ENCODE measurements around the gene ODAD2.

DNA sequence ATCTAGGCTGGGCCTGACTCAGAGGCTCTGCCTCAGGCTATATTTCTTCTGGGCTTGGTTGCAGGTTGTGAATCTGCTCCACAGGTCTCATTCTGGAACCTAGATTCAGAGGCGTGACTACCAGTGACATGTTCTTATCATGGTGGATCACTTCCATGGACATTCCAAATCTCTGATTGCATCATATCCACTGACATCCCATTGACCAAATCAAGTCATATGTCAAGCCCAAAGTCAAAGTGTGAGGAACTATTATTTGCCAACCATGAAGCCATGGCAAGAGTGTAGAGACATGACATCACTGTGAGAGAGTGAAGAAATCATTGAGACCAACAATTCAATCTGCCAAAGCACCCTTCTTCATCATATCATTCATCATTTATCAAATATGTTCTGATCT, 11.9 kb upstream of the ODAD2 start:
- TF ChIP-seq, protein P1, sequence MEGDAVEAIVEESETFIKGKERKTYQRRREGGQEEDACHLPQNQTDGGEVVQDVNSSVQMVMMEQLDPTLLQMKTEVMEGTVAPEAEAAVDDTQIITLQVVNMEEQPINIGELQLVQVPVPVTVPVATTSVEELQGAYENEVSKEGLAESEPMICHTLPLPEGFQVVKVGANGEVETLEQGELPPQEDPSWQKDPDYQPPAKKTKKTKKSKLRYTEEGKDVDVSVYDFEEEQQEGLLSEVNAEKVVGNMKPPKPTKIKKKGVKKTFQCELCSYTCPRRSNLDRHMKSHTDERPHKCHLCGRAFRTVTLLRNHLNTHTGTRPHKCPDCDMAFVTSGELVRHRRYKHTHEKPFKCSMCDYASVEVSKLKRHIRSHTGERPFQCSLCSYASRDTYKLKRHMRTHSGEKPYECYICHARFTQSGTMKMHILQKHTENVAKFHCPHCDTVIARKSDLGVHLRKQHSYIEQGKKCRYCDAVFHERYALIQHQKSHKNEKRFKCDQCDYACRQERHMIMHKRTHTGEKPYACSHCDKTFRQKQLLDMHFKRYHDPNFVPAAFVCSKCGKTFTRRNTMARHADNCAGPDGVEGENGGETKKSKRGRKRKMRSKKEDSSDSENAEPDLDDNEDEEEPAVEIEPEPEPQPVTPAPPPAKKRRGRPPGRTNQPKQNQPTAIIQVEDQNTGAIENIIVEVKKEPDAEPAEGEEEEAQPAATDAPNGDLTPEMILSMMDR (IDR thresholded peaks at IDR 0.05; ENCODE audit: extremely low read depth in 1 of 2, insufficient read depth in 1 of 2, low read depth in 1 of 2, low read length in 2 of 2) = no peak
- TF ChIP-seq POLR2AphosphoS5 (IDR thresholded peaks at IDR 0.05; ENCODE audit: insufficient read depth, low read depth, low read length) (no peak), POLR2A (IDR thresholded peaks at IDR 0.05; ENCODE audit: low read depth, low read length) (no peak)
